NOMO-1 (cell line): Measurements from ENCODE around the gene NEAT1.
A peak's percentile ranks its signal among the peaks of the same experiment; 100 is the strongest.
"Not testable (repeated sequence)": the region's sequence is repeated elsewhere in the genome, so short reads cannot be mapped to it uniquely, and the experiment has no call there.

ENCODE experiments used
- DNase-seq, 2 experiments: peaks; one replicate each; lab custom pipeline; 2025; ENCODE audit not compliant: unreplicated experiment in 2 of 2; lab: John Stamatoyannopoulos, UW

NEAT1 gene

DNA sequence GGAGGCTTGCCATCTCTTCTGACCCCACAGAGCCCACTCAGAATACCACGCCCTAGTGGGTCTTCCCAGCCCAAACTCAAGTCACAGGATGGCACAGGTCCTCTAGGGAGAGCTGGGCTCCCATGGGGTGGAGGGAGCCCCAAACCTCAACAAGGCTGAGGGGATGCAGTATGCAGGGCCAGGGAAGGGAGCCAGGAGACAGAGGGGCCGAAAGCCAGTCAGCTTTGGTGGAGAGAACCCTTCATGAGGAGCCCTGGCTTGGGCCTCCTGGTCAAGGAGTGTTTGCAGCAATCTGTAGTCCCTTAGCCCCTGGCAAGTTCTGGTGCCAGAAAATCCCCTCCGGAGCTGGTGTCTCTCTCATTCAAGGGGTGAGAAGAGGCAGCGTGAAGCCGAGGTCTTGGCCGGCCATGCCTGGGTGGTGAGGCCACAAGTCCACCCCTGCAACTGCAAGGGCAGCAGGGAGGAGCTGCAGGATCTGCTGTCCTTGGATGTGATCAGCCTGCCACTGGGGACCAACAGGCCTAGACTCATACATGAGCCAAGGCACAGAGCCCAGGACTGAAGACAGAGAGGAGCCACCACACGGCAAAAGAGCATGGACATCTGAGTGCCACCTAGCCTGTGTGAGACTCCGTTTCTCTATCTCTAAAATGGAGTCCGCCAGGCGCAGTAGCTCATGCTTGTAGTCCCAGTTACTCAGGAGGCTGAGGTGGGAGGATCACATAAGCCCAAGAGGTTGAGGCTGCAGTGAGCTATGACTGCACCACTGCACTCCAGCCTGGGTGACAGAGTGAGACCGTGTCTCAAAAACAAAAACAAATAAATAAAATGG, 24.1 kb downstream of the NEAT1 start:
- DNase-seq: no peak

DNA sequence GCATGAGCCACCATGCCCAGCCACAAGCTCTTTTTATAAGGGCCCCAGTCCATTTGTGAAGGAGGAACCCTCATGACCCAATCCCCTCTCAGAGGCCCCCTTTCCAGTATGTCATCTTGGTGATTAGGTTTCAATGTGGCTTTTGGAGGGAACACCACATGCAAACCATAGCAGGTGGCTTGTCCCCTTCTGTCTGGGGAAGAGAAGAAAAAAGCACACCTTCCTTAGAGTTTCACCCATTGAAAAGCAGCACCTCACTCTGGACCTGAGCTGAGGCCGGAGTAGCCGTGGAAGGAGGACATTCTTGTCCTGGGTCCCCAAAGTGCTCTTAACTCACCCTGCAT, 25.4 kb downstream of the NEAT1 start:
- DNase-seq: no peak

DNA sequence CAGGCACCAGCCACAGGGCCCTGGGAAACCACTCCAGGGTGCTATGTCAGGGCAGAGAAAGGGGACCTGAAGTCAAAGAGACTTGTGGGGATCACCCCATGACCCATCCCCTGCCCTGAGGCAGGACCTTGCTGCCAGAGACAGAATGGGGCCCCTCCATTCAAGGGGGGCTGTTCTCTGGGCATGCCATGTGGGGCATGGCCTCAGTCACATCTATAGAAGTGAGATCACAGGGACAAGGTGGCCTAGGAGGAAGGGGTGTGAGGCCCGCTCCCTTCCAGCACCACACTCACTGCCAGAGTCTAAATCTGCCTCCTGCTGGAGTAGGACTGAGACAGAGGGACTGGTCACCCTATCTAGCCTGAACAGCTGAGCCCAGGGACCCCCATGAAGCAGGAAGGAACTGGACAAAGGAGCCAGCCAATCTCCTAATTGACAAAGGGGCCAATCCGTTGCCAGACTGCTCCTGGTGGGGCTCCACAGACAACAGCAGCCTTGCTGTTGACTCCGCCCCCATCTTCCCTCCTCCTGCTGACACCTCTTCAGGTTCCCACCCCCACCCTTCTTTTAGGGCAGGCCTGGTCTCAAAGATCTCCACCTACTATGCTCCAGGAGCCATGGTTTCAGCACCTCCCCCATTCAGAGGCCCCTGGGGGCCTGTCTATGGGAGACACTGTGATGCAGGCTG, 26.0 kb downstream of the NEAT1 start:
- DNase-seq: no peak

DNA sequence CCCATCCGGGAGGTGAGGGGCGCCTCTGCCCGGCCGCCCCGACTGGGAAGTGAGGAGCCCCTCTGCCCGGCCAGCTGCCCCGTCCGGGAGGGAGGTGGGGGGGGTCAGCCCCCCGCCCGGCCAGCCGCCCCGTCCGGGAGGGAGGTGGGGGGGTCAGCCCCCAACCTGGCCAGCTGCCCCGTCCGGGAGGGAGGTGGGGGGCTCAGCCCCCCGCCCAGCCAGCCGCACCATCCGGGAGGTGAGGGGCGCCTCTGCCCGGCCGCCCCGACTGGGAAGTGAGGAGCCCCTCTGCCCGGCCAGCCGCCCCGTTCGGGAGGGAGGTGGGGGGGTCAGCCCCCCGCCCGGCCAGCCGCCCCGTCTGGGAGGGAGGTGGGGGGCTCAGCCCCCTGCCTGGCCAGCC, 28.7 kb downstream of the NEAT1 start:
- DNase-seq: not testable (repeated sequence)

DNA sequence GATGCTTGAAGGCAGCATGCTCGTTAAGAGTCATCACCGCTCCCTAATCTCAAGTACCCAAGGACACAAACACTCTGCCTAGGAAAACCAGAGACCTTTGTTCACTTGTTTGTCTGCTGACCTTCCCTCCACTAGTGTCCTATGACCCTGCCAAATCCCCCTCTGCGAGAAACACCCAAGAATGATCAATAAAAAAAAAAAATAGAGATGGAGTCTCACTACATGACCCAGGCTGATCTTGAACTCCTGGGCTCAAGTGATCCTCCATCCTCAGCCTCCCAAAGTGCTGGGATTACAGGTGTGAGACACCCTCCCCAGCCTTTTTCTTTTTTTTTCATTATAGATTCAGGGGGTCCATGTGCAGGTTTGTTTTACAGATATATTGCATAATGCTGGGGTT, 29.7 kb downstream of the NEAT1 start:
- not testable (repeated sequence) for DNase-seq

DNA sequence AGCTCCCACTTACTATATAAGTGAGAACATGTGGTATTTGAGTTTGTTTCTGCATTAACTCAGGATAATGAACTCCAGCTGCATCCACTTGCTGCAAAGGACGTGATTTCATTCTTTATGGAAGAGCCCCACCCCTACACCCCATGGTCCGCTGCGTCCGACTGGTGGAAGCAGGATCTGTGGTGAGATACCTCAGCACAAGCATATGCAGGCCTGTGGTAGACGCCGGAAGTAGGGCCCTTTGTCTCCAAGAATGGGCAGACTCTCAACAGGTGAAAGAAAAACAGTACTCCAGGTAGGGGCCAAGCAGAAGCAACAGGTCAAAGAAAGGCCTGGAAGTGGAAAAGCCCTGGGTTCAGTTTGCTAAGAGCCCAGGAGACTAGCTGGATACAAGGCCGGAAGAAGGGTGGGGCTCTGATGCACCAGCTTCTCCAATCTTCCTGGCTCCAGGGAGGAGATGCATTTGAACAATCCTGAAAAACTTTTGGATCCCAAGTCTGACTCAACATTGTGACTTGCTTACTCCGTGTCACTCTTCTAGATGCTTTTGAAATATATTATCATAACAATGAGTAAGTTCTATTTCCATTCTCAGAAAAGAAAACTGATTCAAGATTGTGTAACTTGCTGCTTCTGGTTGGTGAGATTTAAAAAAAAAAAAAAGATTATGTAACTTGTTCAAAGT, 30.4 kb downstream of the NEAT1 start:
- DNase-seq: peak in 1 of 2 experiments; percentile 89

DNA sequence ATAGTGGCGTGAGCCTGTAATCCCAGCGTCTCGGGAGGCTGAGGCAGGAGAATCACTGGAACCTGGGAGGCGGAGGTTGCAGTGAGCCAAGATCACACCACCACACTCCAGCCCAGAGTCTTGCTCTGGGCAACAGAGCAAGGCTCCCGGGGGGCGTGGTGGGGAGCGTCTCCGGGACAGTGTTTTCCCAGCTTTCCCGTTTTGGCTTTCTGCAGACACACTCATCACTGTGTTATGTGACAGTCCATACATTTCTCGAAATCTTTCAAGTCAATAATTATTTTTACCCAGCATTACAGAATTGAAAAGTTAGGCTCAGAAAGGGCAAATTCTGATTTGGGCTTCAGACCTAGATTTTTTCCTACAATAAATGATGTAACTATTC, 31.7 kb downstream of the NEAT1 start:
- no peak for DNase-seq

DNA sequence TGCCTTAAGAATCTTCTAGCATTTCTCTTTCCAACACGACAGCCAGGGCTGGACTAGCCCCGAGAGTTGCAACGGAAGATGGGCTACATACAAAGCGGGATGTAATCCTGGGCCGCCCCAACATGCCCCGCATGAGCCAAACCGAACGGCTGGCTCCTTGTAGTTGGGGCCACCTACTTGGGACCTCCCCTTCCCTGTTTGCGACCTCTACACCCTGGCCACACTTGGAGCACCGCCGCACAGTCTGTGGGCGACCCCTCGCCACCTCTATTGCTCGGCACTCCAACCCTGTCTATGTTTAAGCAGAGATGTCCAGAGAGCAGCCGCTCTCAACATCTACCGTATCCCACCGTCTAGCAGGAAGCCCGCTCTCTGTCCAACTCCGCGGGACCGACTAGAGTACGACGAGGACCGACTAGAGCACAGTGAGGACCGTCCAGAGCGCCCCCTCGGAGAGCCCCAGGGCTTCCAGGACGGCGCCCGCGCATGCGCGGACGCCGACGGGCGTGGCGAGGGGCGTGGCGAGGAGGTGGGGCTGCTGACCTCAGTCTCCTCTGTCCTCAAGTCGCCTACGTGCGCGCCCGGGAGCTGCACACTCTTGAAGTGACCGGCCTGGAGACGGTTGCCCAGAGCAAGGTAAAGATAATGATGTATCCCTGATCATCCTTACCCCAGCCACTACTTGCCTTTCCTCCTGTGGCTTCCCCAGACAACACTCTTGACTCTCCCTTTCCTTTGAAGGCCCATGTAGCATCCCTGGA, 32.3 kb downstream of the NEAT1 start:
- peak; percentile 71 to 82 for DNase-seq

DNA sequence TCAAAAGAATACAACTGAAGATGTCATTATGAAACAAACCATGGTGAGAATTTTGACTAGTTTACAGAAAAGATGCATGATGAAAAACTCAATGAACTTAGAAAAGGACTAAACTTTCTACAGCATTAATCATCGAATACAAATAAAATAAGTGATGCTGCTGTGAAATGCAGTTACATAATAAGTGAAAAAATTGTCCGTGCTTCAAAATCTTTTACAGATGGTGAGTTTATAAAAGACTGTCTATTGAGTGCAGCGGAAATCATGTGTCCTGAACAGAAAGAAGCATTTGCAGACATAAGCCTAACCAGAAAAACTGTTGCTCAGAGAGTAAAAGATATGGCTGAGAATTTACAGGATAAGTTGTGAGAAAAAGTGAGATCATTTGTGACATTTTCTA, 33.8 kb downstream of the NEAT1 start:
- no peak for DNase-seq

DNA sequence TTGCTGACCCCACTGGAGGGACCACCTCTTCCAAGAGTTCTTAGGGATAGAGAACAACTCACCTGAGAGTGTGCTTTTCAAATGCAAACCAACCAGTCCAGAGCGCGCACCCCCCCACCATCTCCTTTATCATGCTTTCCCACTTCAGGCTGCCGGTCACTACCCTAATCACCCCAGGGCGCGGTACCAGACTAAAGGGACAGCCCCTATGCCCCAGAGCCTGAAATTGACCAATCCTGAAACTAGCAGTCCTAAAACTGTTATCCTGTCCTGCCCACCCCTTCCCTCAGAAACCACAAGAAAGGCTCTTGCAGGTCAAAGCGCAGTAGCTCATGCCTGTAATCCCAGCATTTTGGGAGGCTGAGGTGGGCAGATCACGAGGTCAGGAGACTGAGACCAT, 37.0 kb downstream of the NEAT1 start:
- DNase-seq: no peak

DNA sequence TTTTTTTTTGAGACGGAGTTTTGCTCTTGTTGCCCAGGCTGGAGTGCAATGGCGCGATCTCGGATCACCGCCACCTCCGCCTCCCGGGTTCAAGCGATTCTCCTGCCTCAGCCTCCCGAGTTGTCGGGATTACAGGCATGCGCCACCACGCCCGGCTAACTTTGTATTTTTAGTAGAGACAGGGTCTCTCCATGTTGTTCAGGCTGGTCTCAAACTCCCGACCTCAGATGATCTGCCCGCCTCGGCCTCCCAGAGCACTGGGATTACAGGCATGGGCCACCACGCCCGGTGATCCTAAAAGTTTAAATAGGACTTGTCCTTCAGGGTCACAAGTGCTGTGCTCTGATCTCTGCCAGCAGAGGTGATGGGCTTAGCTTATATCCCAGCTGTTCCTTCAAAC, 42.9 kb downstream of the NEAT1 start:
- not testable (repeated sequence) for DNase-seq

DNA sequence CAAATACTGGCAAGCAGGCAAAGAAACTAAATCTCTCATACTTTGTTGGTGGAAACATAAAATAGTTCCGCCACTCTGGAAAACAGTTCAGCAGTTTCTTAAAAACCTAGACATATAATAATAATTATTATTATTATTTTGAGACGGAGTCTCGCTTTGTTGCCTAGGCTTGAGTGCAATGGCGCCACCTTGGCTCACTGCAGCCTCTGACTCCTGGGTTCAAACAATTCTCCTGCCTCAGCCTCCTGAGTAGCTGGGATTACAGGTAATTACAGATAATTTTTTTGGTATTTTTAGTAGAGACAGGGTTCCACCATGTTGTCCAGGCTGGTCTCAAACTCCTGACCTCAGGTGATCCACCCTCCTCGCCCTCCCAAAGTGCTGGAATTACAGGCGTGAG, 44.7 kb downstream of the NEAT1 start:
- not testable (repeated sequence) for DNase-seq

DNA sequence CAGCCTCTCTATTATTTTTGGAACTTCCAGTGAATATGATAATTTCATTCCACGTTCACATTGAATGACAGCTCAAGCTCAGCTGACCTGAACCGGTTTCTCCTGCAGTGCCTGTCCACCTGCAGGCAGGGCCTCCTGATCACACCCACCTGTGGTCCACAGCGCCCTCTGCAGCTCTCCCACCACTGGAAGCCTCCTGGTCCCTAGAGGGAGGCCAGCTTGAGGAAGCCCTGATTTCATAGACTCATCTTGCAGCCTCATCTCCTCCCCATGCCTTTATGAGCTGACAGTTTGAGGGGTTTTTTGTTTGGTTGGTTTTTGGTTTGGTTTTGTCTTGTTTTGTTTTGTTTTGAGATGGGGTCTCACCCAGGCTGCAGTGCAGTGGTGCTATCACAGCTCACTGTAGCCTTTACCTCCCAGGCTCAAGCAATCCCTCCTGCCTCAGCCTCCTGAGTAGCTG, 46.3 kb downstream of the NEAT1 start:
- DNase-seq: peak; percentile 26 to 49

DNA sequence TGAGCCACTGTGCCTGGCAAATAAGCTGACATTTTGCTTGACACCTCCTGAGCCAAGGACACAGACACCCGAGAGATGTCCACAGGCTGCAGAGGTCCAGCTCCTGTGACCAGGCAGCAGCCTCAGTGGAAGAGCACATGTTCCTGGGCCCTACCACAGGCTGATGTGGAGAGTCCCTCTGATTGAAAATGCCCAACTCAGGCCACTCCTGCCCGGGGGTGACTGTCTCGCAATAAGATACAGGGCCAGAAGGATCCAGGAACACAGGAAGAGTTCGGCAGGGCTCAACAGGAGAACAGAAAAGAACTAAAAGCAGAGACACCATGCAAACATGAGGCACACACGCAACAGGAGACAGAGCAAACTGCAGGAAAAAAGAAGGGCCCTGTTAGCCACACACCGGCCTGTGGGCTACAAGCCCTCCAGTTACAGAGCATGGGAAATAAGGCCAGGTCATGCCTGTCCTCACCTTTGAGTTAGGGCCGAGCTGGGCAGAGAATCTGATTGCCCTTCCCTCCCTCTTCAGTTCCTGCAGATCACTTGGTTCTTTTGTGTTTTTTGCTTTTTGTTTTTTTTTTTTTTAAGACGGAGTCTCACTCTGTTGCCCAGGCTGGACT, 47.9 kb downstream of the NEAT1 start:
- no peak for DNase-seq

DNA sequence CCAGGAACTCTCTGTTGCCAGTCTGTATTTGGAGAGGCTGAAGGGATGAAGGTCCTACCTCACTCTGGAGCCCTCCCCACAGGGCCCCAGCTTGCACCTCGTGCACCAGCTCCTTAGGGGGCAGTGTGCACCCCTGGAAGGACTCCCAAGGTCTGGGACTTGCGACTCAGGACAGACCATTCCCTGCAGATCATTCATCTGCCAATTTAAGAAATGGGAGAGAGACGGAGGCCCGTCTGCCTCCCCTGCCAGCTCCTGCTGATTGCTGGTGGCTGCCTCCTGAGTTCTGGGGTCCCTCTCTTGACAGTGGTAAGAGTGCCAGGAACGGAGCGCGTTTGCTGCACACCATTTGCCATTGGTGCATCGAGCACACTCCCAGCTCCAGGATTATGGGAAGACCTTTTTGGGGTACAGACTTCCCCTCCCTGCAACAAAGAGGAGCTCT, 48.9 kb downstream of the NEAT1 start:
- peak; percentile 38 to 39 for DNase-seq

DNA sequence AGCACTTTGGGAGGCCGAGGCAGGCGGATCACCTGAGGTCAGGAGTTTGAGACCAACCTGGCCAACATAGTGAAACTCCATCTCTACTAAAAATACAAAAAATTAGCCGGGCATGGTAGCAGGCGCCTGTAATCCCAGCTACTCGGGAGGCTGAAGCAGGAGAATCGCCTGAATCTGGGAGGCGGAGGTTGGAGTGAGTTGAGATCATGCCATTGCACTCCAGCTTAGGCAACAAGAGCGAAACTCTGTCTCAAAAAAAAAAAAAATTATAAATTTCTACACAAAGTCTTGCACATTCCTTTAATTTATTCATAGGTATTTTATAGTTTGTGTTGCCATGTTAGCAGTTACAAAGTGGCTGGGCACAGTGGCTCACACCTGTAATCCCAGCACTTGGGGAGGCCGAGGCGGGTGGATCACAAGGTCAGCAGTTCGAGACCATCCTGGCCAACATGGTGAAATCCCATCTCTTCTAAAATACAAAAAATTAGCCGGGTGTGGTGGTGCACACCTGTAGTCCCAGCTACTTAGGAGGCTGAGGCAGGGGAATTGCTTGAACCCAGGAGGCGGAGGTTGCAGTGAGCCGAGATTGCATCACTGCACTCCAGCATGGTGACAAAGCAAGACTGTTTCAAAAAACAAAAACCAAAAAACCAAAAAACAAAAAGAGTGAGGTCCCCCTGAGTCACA, 50.1 kb downstream of the NEAT1 start:
- not testable (repeated sequence) for DNase-seq

DNA sequence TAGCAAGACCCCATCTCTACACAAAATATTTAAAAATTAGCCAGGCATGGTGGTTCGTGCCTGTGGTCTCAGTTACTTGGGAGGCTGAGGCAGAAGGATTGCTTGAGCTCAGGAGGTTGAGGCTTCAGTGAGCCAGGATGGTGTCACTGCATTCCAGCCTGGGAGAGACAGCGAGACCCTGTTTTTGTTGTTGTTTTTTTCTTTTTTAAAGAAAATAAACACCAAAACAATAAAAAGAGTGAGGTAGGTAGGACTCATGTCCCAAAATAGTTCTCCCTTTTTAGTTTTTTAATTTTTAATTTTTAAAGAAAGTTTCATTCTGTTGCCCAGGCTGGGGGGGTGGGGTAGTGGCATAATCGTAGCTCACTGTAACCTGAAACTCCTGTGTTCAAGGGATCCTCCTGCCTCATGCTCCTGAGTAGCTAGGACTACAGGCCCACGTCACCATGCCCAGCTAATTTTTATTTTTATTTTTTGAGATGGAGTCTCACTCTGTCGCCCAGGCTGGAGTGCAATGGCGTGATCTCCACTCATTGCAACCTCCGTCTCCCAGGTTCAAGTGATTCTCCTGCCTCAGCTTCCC, 50.8 kb downstream of the NEAT1 start:
- no peak for DNase-seq

DNA sequence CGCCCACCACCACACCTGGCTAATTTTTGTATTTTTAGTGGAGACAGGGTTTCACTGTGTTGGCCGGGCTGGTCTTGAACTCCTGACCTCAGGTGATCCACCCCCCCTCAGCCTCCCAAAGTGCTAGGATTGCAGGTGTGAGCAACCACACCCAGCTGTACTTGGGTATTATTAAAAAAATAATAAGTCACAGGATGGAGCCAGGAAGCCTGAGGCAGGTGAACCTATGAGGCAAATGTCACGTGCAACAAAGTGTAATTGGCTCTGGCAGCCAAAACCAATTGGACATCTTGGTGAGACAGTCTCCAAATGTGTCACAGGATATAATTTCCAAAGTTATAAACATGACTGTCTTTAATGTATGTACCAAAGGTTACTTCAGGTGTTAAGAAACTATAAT, 52.3 kb downstream of the NEAT1 start:
- no peak for DNase-seq

DNA sequence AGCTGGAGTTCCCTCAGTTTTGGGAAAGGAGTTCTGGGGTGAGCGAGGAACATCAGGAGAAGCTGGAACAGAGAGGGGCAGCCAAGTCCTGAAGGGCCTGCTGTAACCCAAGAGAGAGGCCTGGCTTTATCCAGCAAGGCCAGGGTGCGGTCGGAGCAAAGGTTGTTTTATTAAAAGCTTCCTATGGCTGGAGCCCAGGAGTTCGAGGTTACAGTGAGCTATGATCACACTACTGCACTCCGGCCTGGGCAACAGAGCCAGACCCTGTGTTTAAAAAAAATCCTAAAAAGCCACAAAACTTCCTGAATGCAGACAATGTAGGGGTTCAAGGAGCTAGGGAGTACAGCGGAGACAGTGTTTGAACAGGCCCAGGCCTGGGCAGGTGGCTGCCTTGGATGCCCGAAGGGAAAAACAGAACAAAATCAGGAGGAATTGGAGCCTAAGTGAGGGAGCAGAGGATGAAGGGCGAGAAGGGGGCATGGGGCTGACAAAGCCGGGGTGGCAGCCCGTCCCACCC, 54.1 kb downstream of the NEAT1 start:
- no peak for DNase-seq
